Stimulated activated CD4-positive, alpha-beta T cell treated with anti-CD3 and anti-CD28 coated beads, TNF-alpha, amount 100 ng/mL, for 1 hour (primary cell): Measurements from ENCODE around the gene SPRR2G.
"Not testable (repeated sequence)": the region's sequence is repeated elsewhere in the genome, so short reads cannot be mapped to it uniquely, and the experiment has no call there.

Source experiments
- DNase-seq, 3 donors: peaks; one replicate each; pipeline ENCODE4 v3.0.0-alpha.2; 2020; ENCODE audit warnings: low read depth in 3 of 3, low spot score in 1 of 3

Gene SPRR2G

GRCh38 chr1:153115264-153115663 is 35.4 kb downstream of the SPRR2G start:
- DNase-seq, result not testable (repeated sequence)

- no peak for DNase-seq
Observed at GRCh38 chr1:153113416-153113815, 37.3 kb downstream of the SPRR2G start, which contains the start of gene SPRR2F. SPRR2F (minus strand) TSS chr1:153113516; CDS start chr1:153112733, 783 bp downstream.

GRCh38 chr1:153112454-153112853 is 38.2 kb downstream of the SPRR2G start:
- not testable (repeated sequence) for DNase-seq

- no peak for DNase-seq
Observed at GRCh38 chr1:153100245-153100644, 50.4 kb downstream of the SPRR2G start.
